HepG2 (cell line): ENCODE measurements around the gene SOX9. TPM values are rescaled to one million over a fixed set of nuclear protein-coding genes. Genes with fewer than 3 reads are reported as not detected.

Experiments
- BCL6 ChIP-seq: IDR thresholded peaks from 2 replicates; pipeline ENCODE4 v1.6.1; 2016; ENCODE audit warnings: missing genetic modification reagents, missing compliant biosample characterization
- GTF2F1 ChIP-seq: fragments of 150-350 bp; IDR thresholded peaks from 2 replicates; pipeline ENCODE4 v1.6.1; 2014; ENCODE audit warnings: low read length
- GZF1 ChIP-seq: sonication (generic); formaldehyde crosslinking; IDR thresholded peaks from 2 replicates; pipeline ENCODE4 v1.5.1; 2020; ENCODE audit warnings: mild to moderate bottlenecking, missing genetic modification reagents
- ZNF383 ChIP-seq: sonication (generic); formaldehyde crosslinking; IDR thresholded peaks from 2 replicates; pipeline ENCODE4 v1.4.0; 2020; ENCODE audit warnings: missing genetic modification reagents, mild to moderate bottlenecking, borderline replicate concordance
- ZNF563 ChIP-seq: sonication (generic); formaldehyde crosslinking; IDR thresholded peaks from 2 replicates; pipeline ENCODE4 v1.8.0; 2022; ENCODE audit warnings: mild to moderate bottlenecking, moderate library complexity, missing genetic modification reagents
- ZNF777 ChIP-seq: sonication (generic); formaldehyde crosslinking; IDR thresholded peaks from 2 replicates; pipeline ENCODE4 v1.4.0; 2020; ENCODE audit warnings: missing genetic modification reagents
- polyA plus RNA-seq, 8 experiments: library from polyadenylated mRNA; depleted of rRNA in 3 of 8; stranded (reverse) in 7 of 8; unstranded in 1 of 8; fragments of >200 nt; fragmentation: Illumina TruSeq in 4 of 8; extraction: Trizol in 4 of 8; gene quantifications; 2 replicates each; pipeline versions ENCODE4 v1.2.1 to v1.2.3, GENCODE V29; 2011 to 2016; ENCODE audit warnings: low read depth in 4 of 8, missing spikeins in 1 of 8, mixed read lengths in 1 of 8; ENCODE audit not compliant: insufficient read depth in 1 of 8
- total RNA-seq, 5 experiments: library from RNA; depleted of rRNA; stranded (reverse); fragments of >200 nt; fragmentation: Illumina TruSeq; extraction: Trizol; gene quantifications; 2 replicates each; pipeline ENCODE4 v1.2.3, GENCODE V29; 2016; ENCODE audit warnings: low read depth in 1 of 5
- TF ChIP-seq, protein P1 (sequence below): sonication (generic); formaldehyde crosslinking; IDR thresholded peaks from 2 replicates; pipeline ENCODE4 v1.4.0; 2020; ENCODE audit warnings: missing genetic modification reagents, borderline replicate concordance
- TF ChIP-seq, protein P2 (sequence below): sonication (generic); formaldehyde crosslinking; IDR thresholded peaks from 2 replicates; pipeline ENCODE4 v1.4.0; 2020; ENCODE audit warnings: missing genetic modification reagents
- TF ChIP-seq, protein P3 (sequence below): sonication (generic); formaldehyde crosslinking; IDR thresholded peaks from 2 replicates; pipeline ENCODE4 v1.4.0; 2020; ENCODE audit warnings: missing genetic modification reagents

SOX9 gene
- total and polyA plus RNA-seq, 2 of the 13 experiments (the other 11 are each of a cell fraction or from before 2014, with no cell fraction given), result 16.1 to 27.6 TPM

DNA sequence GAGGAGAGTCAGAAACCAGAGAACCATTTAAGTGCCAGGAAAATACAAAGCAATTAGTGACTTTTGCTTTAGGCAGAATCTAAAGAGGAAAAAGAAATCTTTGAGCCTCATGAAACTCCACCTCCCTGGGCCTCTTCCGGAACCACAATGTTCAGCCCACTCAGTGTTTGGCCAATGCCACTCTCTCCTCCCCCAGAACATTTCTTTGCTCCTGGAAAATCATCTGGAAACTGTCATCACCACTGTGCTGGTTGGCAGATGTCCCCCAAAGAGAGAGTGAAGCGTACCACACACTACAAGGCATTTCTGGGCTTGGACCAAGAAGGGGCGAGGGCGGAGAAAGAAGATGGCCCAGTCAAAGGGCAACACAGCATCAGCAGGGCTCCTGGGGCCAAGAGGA lies 7.1 kb upstream of the SOX9 start (continued):
- TF ChIP-seq ZNF383 (CRISPR knock-in tag), result no peak
- TF ChIP-seq GTF2F1, result no peak
- TF ChIP-seq ZNF563 (CRISPR knock-in tag), result no peak
- TF ChIP-seq, protein P1, sequence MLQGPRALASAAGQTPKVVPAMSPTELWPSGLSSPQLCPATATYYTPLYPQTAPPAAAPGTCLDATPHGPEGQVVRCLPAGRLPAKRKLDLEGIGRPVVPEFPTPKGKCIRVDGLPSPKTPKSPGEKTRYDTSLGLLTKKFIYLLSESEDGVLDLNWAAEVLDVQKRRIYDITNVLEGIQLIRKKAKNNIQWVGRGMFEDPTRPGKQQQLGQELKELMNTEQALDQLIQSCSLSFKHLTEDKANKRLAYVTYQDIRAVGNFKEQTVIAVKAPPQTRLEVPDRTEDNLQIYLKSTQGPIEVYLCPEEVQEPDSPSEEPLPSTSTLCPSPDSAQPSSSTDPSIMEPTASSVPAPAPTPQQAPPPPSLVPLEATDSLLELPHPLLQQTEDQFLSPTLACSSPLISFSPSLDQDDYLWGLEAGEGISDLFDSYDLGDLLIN, result no peak
- TF ChIP-seq, protein P2, sequence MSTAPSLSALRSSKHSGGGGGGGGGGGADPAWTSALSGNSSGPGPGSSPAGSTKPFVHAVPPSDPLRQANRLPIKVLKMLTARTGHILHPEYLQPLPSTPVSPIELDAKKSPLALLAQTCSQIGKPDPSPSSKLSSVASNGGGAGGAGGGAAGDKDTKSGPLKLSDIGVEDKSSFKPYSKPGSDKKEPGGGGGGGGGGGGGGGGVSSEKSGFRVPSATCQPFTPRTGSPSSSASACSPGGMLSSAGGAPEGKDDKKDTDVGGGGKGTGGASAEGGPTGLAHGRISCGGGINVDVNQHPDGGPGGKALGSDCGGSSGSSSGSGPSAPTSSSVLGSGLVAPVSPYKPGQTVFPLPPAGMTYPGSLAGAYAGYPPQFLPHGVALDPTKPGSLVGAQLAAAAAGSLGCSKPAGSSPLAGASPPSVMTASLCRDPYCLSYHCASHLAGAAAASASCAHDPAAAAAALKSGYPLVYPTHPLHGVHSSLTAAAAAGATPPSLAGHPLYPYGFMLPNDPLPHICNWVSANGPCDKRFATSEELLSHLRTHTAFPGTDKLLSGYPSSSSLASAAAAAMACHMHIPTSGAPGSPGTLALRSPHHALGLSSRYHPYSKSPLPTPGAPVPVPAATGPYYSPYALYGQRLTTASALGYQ (CRISPR knock-in tag), result no peak
- no peak for TF ChIP-seq GZF1 (CRISPR knock-in tag)
- TF ChIP-seq ZNF777 (CRISPR knock-in tag), result no peak
- TF ChIP-seq BCL6 (CRISPR knock-in tag), result no peak
- TF ChIP-seq, protein P3, sequence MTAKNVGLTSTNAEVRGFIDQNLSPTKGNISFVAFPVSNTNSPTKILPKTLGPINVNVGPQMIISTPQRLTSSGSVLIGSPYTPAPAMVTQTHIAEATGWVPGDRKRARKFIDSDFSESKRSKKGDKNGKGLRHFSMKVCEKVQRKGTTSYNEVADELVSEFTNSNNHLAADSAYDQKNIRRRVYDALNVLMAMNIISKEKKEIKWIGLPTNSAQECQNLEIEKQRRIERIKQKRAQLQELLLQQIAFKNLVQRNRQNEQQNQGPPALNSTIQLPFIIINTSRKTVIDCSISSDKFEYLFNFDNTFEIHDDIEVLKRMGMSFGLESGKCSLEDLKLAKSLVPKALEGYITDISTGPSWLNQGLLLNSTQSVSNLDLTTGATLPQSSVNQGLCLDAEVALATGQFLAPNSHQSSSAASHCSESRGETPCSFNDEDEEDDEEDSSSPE, result no peak
